ENCODE measurements around the gene INPP5A. TPM values are rescaled to one million over a fixed set of nuclear protein-coding genes. Genes with fewer than 3 reads are reported as not detected.

INPP5A gene
- total RNA-seq, 1 donor from 2014 or later = 105 TPM

DNA sequence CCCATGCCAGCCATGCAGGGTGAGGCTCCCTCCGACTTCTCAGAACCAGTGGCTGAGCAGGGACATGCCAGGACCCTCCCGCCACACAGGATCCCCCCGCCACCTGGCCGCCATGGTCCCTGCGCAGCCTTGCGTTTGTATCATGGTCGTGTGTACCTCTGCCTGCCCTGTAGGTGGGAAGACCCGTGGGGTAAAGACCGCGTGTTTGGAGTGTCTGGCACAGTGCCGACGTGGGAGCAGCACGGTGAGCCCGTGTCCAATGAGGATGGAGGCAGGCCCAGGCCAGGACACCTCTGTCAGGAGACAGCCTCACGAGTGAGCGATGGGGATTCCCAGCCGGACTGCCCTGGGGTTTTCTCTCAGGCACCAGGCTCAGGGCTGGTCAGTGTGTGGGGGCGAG, 216.5 kb downstream of the INPP5A start:
- TF ChIP-seq, protein P1, sequence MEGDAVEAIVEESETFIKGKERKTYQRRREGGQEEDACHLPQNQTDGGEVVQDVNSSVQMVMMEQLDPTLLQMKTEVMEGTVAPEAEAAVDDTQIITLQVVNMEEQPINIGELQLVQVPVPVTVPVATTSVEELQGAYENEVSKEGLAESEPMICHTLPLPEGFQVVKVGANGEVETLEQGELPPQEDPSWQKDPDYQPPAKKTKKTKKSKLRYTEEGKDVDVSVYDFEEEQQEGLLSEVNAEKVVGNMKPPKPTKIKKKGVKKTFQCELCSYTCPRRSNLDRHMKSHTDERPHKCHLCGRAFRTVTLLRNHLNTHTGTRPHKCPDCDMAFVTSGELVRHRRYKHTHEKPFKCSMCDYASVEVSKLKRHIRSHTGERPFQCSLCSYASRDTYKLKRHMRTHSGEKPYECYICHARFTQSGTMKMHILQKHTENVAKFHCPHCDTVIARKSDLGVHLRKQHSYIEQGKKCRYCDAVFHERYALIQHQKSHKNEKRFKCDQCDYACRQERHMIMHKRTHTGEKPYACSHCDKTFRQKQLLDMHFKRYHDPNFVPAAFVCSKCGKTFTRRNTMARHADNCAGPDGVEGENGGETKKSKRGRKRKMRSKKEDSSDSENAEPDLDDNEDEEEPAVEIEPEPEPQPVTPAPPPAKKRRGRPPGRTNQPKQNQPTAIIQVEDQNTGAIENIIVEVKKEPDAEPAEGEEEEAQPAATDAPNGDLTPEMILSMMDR (IDR thresholded peaks at IDR 0.05; ENCODE audit: borderline replicate concordance) = no peak
- Histone ChIP-seq H3K4me3 (no peak overlapping the region), H3K9me3 (replicated peaks) (no peaks in the 10 kb centered on the region), H3K27ac (replicated peaks) (no peak overlapping the region), H3K36me3 (peaks cover 73% of the 10 kb centered on the region), H3K4me1 (no peaks in the 10 kb centered on the region), H3K27me3 (ENCODE audit: low read depth) (no peaks in the 10 kb centered on the region)
- intact Hi-C loops (cut with micrococcal nuclease) = no loop called here
- no peak for DNase-seq

GRCh38 chr10:132755166-132755711, 217.7 kb downstream of the INPP5A start:
- H3K36me3 ChIP-seq = peaks cover 74% of the 10 kb centered on the region
- intact Hi-C loops (cut with micrococcal nuclease) = no loop called here

GRCh38 chr10:132756591-132756990, 219.0 kb downstream of the INPP5A start:
- Histone ChIP-seq H3K4me3 (no peak overlapping the region), H3K36me3 (peaks cover 71% of the 10 kb centered on the region), H3K9me3 (replicated peaks) (no peaks in the 10 kb centered on the region), H3K27ac (replicated peaks) (no peak overlapping the region), H3K4me1 (no peaks in the 10 kb centered on the region), H3K27me3 (ENCODE audit: low read depth) (no peaks in the 10 kb centered on the region)
- TF ChIP-seq, protein P1 (IDR thresholded peaks at IDR 0.05; ENCODE audit: borderline replicate concordance) = no peak
- intact Hi-C loops (cut with micrococcal nuclease) = no loop called here
- no peak for DNase-seq

More at GRCh38 chr10:132755166-132755711, 217.7 kb downstream of the INPP5A start:
- no peaks in the 10 kb centered on the region for H3K4me1 ChIP-seq
- H3K4me3 ChIP-seq = no peak overlapping the region
- TF ChIP-seq, protein P1 (IDR thresholded peaks at IDR 0.05; ENCODE audit: borderline replicate concordance) = no peak
- no peak for DNase-seq
- H3K27me3 ChIP-seq (ENCODE audit: low read depth) = no peaks in the 10 kb centered on the region
- H3K27ac ChIP-seq (replicated peaks) = no peak overlapping the region
- H3K9me3 ChIP-seq (replicated peaks) = no peaks in the 10 kb centered on the region

DNA sequence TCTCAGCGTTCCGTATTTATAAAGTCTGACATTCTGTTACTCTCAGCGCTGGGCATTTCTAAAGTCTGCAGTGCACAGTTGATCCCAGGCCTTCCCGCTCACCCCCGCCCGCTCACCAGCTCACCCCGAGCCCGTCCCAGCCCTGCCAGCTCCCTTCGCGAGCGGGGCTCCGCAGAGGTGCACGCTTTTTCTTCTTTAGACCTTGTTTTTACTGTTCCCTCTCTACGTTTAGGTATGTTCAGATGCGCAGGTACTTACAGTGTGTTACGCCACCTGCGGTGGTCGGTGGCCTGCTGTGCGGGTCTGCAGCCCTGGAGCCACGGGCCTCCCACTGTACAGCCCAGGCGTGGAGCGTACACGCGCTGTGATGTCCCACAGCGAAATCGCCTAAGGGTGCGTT, 219.6 kb downstream of the INPP5A start:
- Histone ChIP-seq H3K9me3 (replicated peaks) (peaks cover 4% of the 10 kb centered on the region), H3K36me3 (peaks cover 71% of the 10 kb centered on the region), H3K27ac (replicated peaks) (no peak overlapping the region), H3K4me3 (no peak overlapping the region), H3K4me1 (no peaks in the 10 kb centered on the region), H3K27me3 (ENCODE audit: low read depth) (no peaks in the 10 kb centered on the region)
- DNase-seq = no peak
- intact Hi-C loops (cut with micrococcal nuclease) = no loop called here
- TF ChIP-seq, protein P1 (IDR thresholded peaks at IDR 0.05; ENCODE audit: borderline replicate concordance) = no peak

- intact Hi-C loops (cut with micrococcal nuclease) = no loop called here
- no peak overlapping the region for H3K4me3 ChIP-seq
- TF ChIP-seq, protein P1 (IDR thresholded peaks at IDR 0.05; ENCODE audit: borderline replicate concordance) = no peak
- no peak overlapping the region for H3K27ac ChIP-seq (replicated peaks)
- H3K4me1 ChIP-seq = no peaks in the 10 kb centered on the region
- no peaks in the 10 kb centered on the region for H3K27me3 ChIP-seq (ENCODE audit: low read depth)
- DNase-seq = no peak
- H3K36me3 ChIP-seq = peaks cover 58% of the 10 kb centered on the region
- H3K9me3 ChIP-seq (replicated peaks) = peaks cover 4% of the 10 kb centered on the region
Observed at GRCh38 chr10:132758865-132759264, 221.3 kb downstream of the INPP5A start.

Data from left ventricle myocardium inferior (tissue), 1 donor.